Measurements from ENCODE around the gene AICDA.
"Not testable (repeated sequence)": the region's sequence is repeated elsewhere in the genome, so short reads cannot be mapped to it uniquely, and the experiment has no call there.

AICDA gene

DNA sequence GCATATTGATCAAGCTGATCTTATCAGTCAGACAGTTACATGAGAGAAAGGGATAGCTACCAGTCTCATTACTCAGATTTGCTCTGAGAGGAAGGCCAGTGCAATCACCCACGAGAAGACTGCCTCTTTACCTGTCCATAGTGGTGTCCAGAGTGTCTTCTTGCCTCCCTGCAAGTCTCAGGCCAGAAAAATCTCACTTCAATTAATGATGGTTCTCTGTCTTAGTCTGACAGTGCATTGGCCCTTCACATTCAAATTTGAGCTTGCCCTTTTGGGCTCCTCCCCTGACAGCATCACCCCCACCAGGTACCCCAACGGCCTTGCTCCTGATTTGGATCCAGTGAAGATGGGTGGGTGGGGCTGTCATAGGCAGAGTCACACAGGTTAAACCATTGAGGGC, at the start of gene AICDA:
Gene AICDA (minus strand): TSS at position 231 of the 400 bp plus-strand sequence. CDS start 92 bp downstream, at position 139.
- DNase-seq: no peak

GRCh38 chr12:8661751-8662150, 49.1 kb upstream of the AICDA start:
- DNase-seq: no peak

- DNase-seq: no peak
Observed at GRCh38 chr12:8661016-8661415, 48.4 kb upstream of the AICDA start.

GRCh38 chr12:8658346-8658745, 45.7 kb upstream of the AICDA start:
- no peak for DNase-seq

GRCh38 chr12:8655421-8655820, 42.8 kb upstream of the AICDA start:
- DNase-seq: no peak

DNA sequence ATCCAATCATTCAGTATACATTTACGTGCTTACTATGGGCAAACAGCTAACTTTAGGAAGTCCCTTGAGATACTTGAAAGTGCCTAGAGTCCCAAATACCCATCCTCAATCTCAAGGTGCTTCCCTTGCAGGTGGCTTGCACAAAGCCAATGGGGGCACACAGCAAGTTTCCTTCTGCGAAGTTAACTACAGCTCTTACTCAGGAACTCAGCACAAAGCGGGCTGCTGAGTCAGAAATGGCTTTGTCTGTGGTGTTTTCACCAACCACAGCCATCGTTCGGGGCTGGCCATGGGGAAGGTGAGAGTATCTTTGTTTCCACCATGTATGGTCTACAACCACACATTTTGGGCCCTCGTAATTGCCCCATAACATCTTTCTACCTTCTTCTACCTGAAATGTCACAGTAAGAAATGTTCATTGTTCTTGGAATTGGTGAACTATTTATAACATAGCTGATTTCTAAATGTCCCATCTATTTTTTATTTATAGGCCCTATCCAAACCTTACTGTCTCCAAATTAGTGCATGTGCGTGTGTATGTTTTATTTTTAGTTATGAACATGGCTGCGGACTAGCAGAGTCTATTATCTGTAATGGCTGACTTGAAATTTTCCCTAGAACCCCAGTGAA, 36.0 kb upstream of the AICDA start:
- DNase-seq: peak; percentile 15

DNA sequence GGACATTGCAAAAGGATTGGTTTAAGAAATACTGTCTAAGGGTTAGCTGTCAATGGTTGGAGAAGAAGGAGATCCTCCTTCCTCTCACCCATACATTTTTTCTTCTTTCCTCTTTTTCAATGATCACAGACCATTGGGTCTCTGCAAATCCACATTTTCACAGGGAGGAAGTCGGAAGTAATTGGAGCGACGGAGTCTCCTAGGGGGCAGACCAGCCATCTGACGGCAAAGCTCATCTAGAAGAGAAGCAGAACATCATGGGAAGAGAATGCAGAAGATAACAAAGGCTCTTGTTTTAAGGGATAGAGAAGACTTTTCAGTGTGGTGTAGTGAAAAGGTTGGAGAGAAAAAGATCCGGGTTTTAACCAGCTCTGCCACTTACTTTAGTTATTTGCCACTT, 35.3 kb upstream of the AICDA start:
- no peak for DNase-seq

DNA sequence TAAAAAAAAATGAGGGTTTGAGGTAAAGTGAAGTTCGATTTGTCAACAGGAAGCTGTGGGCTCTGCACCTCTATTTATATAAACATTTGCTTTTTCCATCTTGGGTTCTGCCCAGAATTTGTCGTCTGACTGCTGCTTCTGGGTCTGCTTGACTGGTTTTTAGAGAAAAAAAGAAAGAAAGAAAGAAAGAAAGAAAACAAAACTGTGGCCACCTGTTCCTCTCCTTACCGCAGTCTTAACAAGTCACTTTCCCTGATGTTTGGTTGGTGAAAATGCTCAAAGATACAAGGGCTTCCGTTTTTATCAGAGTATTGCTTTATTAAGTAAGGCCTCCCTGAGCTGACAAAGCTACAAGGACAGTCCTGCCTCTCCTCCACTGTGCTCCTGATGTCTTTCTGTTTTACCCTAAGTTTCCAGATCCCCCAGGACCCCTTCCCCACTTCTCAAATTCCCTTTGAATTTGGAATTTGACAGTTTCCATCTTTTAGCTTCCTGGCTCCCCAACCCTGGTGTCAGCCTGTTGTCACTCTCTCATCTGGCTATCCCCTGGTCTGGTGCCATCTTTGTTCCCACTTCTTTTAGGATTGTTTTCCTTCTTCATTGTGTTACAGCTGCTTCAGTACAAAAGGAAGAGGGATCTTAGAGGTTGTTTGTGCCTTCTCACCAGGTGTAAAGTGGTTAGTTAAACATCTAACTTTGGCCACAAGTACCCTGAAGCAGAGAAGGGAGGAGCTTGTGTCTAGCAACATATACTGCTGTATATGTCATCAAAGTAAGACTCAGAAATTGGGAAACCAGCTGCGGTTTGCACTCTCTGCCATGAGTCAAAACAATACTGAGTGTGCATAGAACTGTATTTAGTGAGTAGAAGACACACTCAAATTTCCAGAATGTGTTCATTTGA, 31.9 kb upstream of the AICDA start:
- peak; percentile 26 for DNase-seq

DNA sequence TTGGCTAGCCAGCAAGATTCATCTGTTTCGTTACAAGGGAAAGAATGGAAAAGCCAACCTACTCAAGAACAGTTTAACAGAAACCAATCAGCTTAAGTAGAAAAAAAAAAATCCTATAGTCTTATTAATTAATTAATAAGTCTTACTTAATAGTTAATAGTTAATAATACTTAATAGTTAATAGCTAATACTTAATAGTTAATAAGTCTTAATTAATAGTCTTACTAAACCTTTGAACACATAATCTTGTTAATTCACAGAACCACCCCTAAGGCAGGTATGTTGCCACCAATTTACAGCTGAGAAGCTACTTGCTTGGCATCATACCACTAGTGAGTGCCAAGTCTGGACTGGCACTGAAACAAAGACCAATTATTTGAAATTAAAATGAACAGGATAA, 30.1 kb upstream of the AICDA start:
- DNase-seq: no peak

GRCh38 chr12:8639936-8640335, 27.3 kb upstream of the AICDA start:
- no peak for DNase-seq

- DNase-seq: no peak
Observed at GRCh38 chr12:8638951-8639350, 26.3 kb upstream of the AICDA start.

GRCh38 chr12:8637666-8638065, 25.0 kb upstream of the AICDA start:
- DNase-seq: no peak

DNA sequence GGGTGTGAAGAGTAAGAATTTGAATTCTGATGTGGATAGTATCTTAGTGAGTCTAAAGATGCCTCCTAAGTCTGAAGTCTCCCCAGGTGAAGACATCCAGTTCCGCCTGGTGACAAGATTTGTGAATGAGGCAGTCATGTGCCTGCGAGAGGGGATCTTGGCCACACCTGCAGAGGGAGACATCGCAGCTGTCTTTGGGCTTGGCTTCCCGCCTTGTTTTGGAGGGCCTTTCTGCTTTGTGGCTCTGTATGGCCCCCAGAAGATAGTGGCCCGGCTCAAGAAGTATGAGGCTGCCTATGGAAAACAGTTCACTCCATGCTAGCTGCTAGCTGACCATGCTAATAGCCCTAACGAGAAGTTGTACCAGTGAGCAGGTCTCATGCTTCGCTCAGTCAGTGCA, 24.6 kb upstream of the AICDA start:
- no peak for DNase-seq

GRCh38 chr12:8636581-8636980, 23.9 kb upstream of the AICDA start:
- no peak for DNase-seq

GRCh38 chr12:8636007-8636346, 23.3 kb upstream of the AICDA start:
- DNase-seq: not testable (repeated sequence)

DNA sequence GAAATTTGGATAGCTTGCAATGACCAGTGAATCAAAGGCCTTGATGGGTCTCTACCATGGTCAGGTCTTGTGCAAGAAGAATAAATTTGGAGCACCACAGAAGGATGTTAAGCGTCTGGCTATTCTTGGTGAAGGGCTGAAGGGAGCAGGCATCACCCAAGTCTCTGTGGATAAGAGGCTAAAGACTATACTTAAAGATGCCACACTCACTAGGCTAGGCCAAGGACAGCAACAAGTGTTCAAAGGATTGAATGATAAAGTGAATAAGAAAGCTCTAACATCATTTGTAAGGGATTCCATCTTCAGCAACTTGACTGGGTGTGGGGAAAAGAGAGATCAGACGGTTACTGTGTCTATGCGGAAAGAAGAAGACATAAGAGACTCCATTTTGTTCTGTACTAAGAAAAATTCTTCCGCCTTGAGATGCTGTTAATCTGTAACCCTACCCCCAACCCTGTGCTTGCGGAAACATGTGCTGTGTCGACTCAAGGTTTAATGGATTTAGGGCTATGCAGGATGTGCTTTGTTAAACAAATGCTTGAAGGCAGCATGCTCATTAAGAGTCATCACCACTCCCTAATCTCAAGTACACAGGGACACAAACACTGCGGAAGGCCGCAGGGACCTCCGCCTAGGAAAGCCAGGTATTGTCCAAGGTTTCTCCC, 22.8 kb upstream of the AICDA start:
- DNase-seq: not testable (repeated sequence)

DNA sequence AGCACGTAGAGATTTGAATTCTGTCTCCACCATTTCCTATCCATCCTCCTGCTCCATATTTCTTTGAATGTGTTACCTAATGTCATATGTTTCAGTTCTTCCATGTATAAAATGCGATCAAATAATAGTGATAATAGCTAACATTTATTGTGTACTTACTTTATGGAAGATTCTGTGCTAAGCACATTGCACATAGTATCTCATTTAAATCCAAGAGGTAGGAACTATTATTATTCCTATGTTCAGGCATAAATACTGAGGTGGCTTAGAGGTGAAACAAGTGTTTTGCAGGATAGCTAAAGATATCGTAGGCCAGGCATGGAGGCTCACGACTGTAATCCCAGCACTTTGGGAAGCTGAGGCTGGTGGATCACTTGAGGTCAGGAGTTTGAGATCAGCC, 17.5 kb upstream of the AICDA start:
- no peak for DNase-seq

GRCh38 chr12:8629486-8630033, 16.9 kb upstream of the AICDA start:
- DNase-seq: no peak

DNA sequence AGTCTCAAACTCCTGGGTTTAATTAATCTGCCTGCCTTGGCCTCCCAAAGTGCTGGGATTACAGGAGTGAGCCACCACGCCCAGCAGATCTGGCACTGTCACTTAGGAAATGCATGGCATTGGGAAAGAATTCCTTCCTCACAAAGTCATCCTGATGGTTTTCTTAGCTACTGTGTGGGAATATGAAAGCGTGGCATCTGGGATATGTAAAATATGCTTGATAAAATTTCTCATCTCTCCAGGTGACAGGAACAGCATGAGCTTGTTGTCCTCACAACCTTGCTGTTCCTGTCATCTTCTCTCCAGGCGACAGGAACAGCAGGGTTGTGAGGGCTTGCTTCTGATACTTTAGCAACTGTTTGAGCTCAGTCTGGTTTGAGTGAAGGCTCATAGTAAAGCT, 16.1 kb upstream of the AICDA start:
- no peak for DNase-seq

DNA sequence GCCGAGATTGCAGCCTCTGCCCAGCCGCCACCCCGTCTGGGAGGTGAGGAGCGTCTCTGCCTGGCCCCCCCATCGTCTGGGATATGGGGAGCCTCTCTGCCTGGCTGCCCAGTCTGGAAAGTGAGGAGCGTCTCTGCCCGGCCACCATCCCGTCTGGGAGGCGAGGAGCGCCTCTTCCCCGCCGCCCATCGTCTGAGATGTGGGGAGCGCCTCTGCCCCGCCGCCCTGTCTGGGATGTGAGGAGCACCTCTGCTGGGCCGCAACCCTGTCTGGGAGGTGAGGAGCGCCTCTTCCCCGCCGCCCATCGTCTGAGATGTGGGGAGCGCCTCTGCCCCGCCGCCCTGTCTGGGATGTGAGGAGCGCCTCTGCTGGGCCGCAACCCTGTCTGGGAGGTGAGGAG, 12.1 kb upstream of the AICDA start:
- not testable (repeated sequence) for DNase-seq

DNA sequence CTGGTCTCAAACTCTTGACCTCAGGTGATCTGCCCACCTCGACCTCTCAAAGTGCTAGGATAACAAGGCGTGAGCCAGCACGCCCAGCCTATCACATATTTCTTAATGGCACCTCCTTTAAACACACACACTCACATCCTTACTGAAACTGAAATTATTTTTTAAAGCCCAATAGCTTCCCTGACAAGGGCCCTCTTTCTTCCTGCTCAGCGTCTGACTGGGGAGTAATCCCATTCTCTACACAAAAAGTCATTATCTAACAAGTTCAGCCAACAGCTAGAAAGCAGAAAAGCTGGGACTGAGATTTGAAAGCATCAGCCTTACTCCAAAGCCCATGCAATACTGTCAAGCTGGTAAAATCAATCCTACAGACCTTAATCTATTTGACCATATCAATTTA, 10.0 kb upstream of the AICDA start:
- DNase-seq: no peak

- DNase-seq: no peak
Observed at GRCh38 chr12:8615206-8615605, 2.5 kb upstream of the AICDA start.

DNA sequence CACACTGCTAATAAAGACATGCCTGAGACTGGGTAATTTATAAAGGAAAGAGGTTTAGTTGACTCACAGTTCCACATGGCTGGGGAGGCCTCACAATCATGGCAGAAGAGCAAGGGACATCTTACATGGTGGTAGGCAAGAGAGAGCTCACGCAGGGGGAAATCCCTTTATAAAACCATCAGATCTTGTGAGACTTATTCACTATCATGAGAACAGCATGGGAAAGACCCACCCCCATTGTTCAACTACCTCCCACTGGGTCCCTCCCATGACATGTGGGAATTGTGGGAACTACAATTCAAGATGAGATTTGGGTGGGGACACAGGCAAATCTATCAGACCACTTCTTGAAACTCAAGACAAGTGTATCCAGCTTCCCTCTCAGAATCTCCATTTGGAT, 1.2 kb upstream of the AICDA start:
- DNase-seq: not testable (repeated sequence)
